Astrocyte (in vitro differentiated cells and primary cell): ENCODE measurements around the gene TEX22. TPM values are rescaled to one million over a fixed set of nuclear protein-coding genes. Genes with fewer than 3 reads are reported as not detected.

Experiments
- DNase-seq: peaks from one replicate; pipeline ENCODE4 v3.0.0-alpha.2; 2010; ENCODE audit warnings: low read depth
- FAIRE-seq: peaks from 2 replicates; lab custom pipeline; 2011; peaks lifted over from hg19 to GRCh38; lab: Jason Lieb, UNC
- H2AFZ ChIP-seq: 2 replicates; pipeline ENCODE4 v1.6.0; 2012; ENCODE audit warnings: low read depth, low read length, inconsistent platforms
- H3K27ac ChIP-seq: 2 replicates; pipeline ENCODE4 v1.5.1; 2011; ENCODE audit warnings: low read depth, low read length, inconsistent platforms
- H3K27me3 ChIP-seq: 2 replicates; pipeline ENCODE4 v1.6.0; 2011; ENCODE audit warnings: low read length, inconsistent platforms; ENCODE audit not compliant: insufficient read depth
- H3K36me3 ChIP-seq: 2 replicates; pipeline ENCODE4 v1.5.1; 2011; ENCODE audit warnings: low read length, inconsistent platforms; ENCODE audit not compliant: insufficient read depth
- H3K4me1 ChIP-seq: 2 replicates; pipeline ENCODE4 v1.5.1; 2011; ENCODE audit warnings: low read length, inconsistent platforms; ENCODE audit not compliant: insufficient read depth
- H3K4me2 ChIP-seq: 2 replicates; pipeline ENCODE4 v1.6.0; 2012; ENCODE audit warnings: low read length, inconsistent platforms
- H3K4me3 ChIP-seq: 2 replicates; pipeline ENCODE4 v1.5.1; 2011; ENCODE audit warnings: low read depth, mild to moderate bottlenecking, low read length, inconsistent platforms; ENCODE audit not compliant: insufficient read depth
- H3K79me2 ChIP-seq: 2 replicates; pipeline ENCODE4 v1.6.0; 2012; ENCODE audit warnings: mild to moderate bottlenecking, low read length, inconsistent platforms; ENCODE audit not compliant: insufficient read depth
- H3K9ac ChIP-seq: 2 replicates; pipeline ENCODE4 v1.6.0; 2012; ENCODE audit warnings: mild to moderate bottlenecking, low read length, inconsistent platforms
- H3K9me3 ChIP-seq: 2 replicates; pipeline ENCODE4 v1.5.1; 2012; ENCODE audit warnings: low read depth, mild to moderate bottlenecking, low read length, inconsistent platforms; ENCODE audit not compliant: insufficient read depth
- H4K20me1 ChIP-seq: 2 replicates; pipeline ENCODE4 v1.6.0; 2012; ENCODE audit warnings: low read length, inconsistent platforms; ENCODE audit not compliant: insufficient read depth
- H3K27ac Mint-ChIP-seq: one replicate; pipeline ENCODE4 v1.8.0; 2021; ENCODE audit warnings: mild to moderate bottlenecking, mixed read lengths; ENCODE audit not compliant: unreplicated experiment
- H3K27me3 Mint-ChIP-seq: one replicate; pipeline ENCODE4 v1.8.0; 2021; ENCODE audit warnings: low read depth, mixed read lengths; ENCODE audit not compliant: unreplicated experiment
- H3K36me3 Mint-ChIP-seq: one replicate; pipeline ENCODE4 v1.8.0; 2021; ENCODE audit warnings: low read depth, mixed read lengths; ENCODE audit not compliant: unreplicated experiment
- H3K4me1 Mint-ChIP-seq: one replicate; pipeline ENCODE4 v1.8.0; 2021; ENCODE audit warnings: low read depth, mixed read lengths; ENCODE audit not compliant: unreplicated experiment
- H3K4me3 Mint-ChIP-seq: one replicate; pipeline ENCODE4 v1.8.0; 2021; ENCODE audit warnings: mild to moderate bottlenecking, moderate library complexity, mixed read lengths; ENCODE audit not compliant: unreplicated experiment
- H3K9me3 Mint-ChIP-seq: one replicate; pipeline ENCODE4 v1.8.0; 2021; ENCODE audit warnings: mild to moderate bottlenecking, mixed read lengths; ENCODE audit not compliant: unreplicated experiment
- EZH2 ChIP-seq: IDR thresholded peaks from 2 replicates; pipeline ENCODE4 v1.6.1; 2012; ENCODE audit warnings: mild to moderate bottlenecking, low read length, inconsistent platforms; ENCODE audit not compliant: insufficient read depth
- total RNA-seq: library from RNA; stranded (reverse); gene quantifications from 2 replicates; pipeline ENCODE4 v1.2.1, GENCODE V29; 2021
- TF ChIP-seq, protein P1 (sequence below): IDR thresholded peaks from 2 replicates; pipeline ENCODE4 v1.5.1; 2011; ENCODE audit warnings: low read depth, mild to moderate bottlenecking, inconsistent platforms, low read length, moderate library complexity; ENCODE audit not compliant: insufficient read depth

The TEX22 gene
- total RNA-seq, 1 donor from 2014 or later, result 1.2 TPM

GRCh38 chr14:105410642-105411016 is 12.3 kb downstream of the TEX22 start:
- no peaks in the 10 kb centered on the region for H3K36me3 ChIP-seq
- Mint-ChIP-seq H3K9me3 (no peaks in the 10 kb centered on the region), H3K4me3 (no peak overlapping the region), H3K27ac (no peak overlapping the region), H3K36me3 (peaks cover 8% of the 10 kb centered on the region), H3K27me3 (peaks cover 25% of the 10 kb centered on the region), H3K4me1 (no peaks in the 10 kb centered on the region)
- no peak for DNase-seq
- H2AFZ ChIP-seq, result peak overlapping the region; percentile 71
- no peak for TF ChIP-seq EZH2
- TF ChIP-seq, protein P1, sequence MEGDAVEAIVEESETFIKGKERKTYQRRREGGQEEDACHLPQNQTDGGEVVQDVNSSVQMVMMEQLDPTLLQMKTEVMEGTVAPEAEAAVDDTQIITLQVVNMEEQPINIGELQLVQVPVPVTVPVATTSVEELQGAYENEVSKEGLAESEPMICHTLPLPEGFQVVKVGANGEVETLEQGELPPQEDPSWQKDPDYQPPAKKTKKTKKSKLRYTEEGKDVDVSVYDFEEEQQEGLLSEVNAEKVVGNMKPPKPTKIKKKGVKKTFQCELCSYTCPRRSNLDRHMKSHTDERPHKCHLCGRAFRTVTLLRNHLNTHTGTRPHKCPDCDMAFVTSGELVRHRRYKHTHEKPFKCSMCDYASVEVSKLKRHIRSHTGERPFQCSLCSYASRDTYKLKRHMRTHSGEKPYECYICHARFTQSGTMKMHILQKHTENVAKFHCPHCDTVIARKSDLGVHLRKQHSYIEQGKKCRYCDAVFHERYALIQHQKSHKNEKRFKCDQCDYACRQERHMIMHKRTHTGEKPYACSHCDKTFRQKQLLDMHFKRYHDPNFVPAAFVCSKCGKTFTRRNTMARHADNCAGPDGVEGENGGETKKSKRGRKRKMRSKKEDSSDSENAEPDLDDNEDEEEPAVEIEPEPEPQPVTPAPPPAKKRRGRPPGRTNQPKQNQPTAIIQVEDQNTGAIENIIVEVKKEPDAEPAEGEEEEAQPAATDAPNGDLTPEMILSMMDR, result no peak
- H4K20me1 ChIP-seq, result peaks cover 4% of the 10 kb centered on the region
- no peak overlapping the region for H3K9ac ChIP-seq
- peaks cover 6% of the 10 kb centered on the region for H3K27me3 ChIP-seq
- peaks cover 3% of the 10 kb centered on the region for H3K4me1 ChIP-seq
- H3K79me2 ChIP-seq, result no peaks in the 10 kb centered on the region
- H3K4me2 ChIP-seq, result peak overlapping the region; percentile 84
- H3K4me3 ChIP-seq, result peak overlapping the region; percentile 33
- H3K9me3 ChIP-seq, result no peaks in the 10 kb centered on the region
- no peak for FAIRE-seq
- H3K27ac ChIP-seq, result no peak overlapping the region

GRCh38 chr14:105411017-105411941 is 12.9 kb downstream of the TEX22 start:
- Histone ChIP-seq H3K4me1 (peaks cover 3% of the 10 kb centered on the region), H3K36me3 (no peaks in the 10 kb centered on the region), H3K27me3 (peaks cover 6% of the 10 kb centered on the region), H3K4me2 (peak overlapping the region; percentile 84), H3K4me3 (peak overlapping the region; percentile 33), H4K20me1 (peaks cover 4% of the 10 kb centered on the region), H2AFZ (peak overlapping the region; percentile 71), H3K9me3 (no peaks in the 10 kb centered on the region), H3K9ac (peak overlapping the region; percentile 27), H3K79me2 (no peaks in the 10 kb centered on the region), H3K27ac (no peak overlapping the region)
- H3K27ac Mint-ChIP-seq, result no peak overlapping the region
- no peaks in the 10 kb centered on the region for H3K9me3 Mint-ChIP-seq
- peaks cover 25% of the 10 kb centered on the region for H3K27me3 Mint-ChIP-seq
- no peaks in the 10 kb centered on the region for H3K4me1 Mint-ChIP-seq
- TF ChIP-seq, protein P1, result no peak
- TF ChIP-seq EZH2, result no peak
- no peak overlapping the region for H3K4me3 Mint-ChIP-seq
- peaks cover 8% of the 10 kb centered on the region for H3K36me3 Mint-ChIP-seq
- FAIRE-seq (no peak), DNase-seq (peak; percentile 12)
